ENCODE measurements around the gene TRPM6. TPM values are rescaled to one million over a fixed set of nuclear protein-coding genes. Genes with fewer than 3 reads are reported as not detected.

Gene TRPM6
- total RNA-seq, 2 experiments from 2014 or later, result not detected

DNA sequence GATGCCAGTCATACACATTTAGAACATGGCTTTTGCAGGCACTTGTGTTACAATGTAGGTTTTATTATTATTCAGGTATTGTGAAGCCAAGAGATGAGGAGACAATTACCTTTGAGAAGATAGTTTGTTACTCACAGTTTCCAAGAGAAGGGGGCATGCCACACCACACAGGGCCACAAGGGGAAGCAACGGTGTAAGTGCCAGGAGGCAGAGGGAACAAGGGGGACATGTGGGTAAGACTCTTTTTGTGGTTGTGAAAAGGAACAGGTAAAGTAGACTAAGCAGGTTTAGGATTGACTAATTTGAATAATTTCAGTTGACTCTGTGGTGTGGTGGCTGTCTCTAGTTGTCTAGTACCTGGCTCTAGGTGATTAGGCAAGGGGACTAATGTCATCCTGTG is 191.2 kb downstream of the TRPM6 start:
- Mint-ChIP-seq H3K4me1 (no peaks in the 10 kb centered on the region), H3K9me3 (no peaks in the 10 kb centered on the region), H3K36me3 (no peaks in the 10 kb centered on the region), H3K4me3 (no peak overlapping the region), H3K27me3 (peaks cover 6% of the 10 kb centered on the region), H3K27ac (no peak overlapping the region)
- POLR2A ChIA-PET, result no interaction called here
- DNase-seq (no peak), ATAC-seq (ENCODE audit: low read depth) (no peak)

GRCh38 chr9:74691058-74691457 is 196.7 kb downstream of the TRPM6 start:
- no peak for ATAC-seq (ENCODE audit: low read depth)
- Mint-ChIP-seq H3K36me3 (no peaks in the 10 kb centered on the region), H3K4me3 (no peak overlapping the region), H3K27me3 (peaks cover 2% of the 10 kb centered on the region), H3K9me3 (no peaks in the 10 kb centered on the region), H3K4me1 (no peaks in the 10 kb centered on the region), H3K27ac (no peak overlapping the region)
- POLR2A ChIA-PET, result no interaction called here
- no peak for DNase-seq

DNA sequence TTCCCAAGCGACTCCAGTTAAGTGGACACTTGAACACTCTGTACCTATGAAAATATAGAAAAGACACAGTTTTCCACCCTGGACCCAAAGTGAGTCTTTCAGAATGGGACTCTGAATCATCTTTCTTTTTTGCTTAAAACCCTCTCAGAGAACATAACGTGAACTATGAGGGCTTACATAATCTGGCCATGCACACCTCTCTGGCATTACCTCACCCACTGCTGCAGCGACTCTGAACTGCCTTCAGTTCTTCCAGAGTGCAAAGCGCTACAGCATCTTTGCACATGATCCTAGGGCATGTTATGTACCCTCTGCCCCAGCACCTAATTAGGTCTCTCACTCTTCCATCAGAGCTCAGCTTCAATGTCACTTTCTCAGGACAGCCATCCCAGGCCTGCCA is 204.4 kb downstream of the TRPM6 start:
- Mint-ChIP-seq H3K9me3 (no peaks in the 10 kb centered on the region), H3K27me3 (peaks cover 7% of the 10 kb centered on the region), H3K36me3 (no peaks in the 10 kb centered on the region), H3K4me3 (no peak overlapping the region), H3K4me1 (no peaks in the 10 kb centered on the region), H3K27ac (no peak overlapping the region)
- POLR2A ChIA-PET, result no interaction called here
- DNase-seq, result no peak
- no peak for ATAC-seq (ENCODE audit: low read depth)

GRCh38 chr9:74681906-74682305 is 205.8 kb downstream of the TRPM6 start:
- no peaks in the 10 kb centered on the region for H3K36me3 Mint-ChIP-seq
- H3K27ac Mint-ChIP-seq, result no peak overlapping the region
- POLR2A ChIA-PET, result no interaction called here
- ATAC-seq (ENCODE audit: low read depth) (no peak), DNase-seq (no peak)
- H3K27me3 Mint-ChIP-seq, result peaks cover 4% of the 10 kb centered on the region
- no peak overlapping the region for H3K4me3 Mint-ChIP-seq
- H3K9me3 Mint-ChIP-seq, result no peaks in the 10 kb centered on the region
- no peaks in the 10 kb centered on the region for H3K4me1 Mint-ChIP-seq

GRCh38 chr9:74674077-74674476 is 213.6 kb downstream of the TRPM6 start:
- no peaks in the 10 kb centered on the region for H3K36me3 Mint-ChIP-seq
- POLR2A ChIA-PET, result no interaction called here
- no peak overlapping the region for H3K4me3 Mint-ChIP-seq
- H3K4me1 Mint-ChIP-seq, result no peaks in the 10 kb centered on the region
- H3K27ac Mint-ChIP-seq, result no peak overlapping the region
- peaks cover 2% of the 10 kb centered on the region for H3K27me3 Mint-ChIP-seq
- no peaks in the 10 kb centered on the region for H3K9me3 Mint-ChIP-seq
- DNase-seq, result no peak
- ATAC-seq (ENCODE audit: low read depth), result no peak

Other genes starting within 250 kb of the TRPM6 start
- 10 to 100 TPM; 17.9 to 18.0 TPM for gene C9orf40, start 65.0 kb upstream of the TRPM6 start, total RNA-seq
- 10 to 100 TPM; 26.5 to 26.9 TPM for gene CARNMT1, start 140.4 kb upstream of the TRPM6 start, total RNA-seq
- 10 to 100 TPM; 45.0 to 46.2 TPM for gene NMRK1, start 200.2 kb upstream of the TRPM6 start, total RNA-seq
- 100 to 1,000 TPM in 1 of 2 experiments, 10 to 100 TPM in 1; 99.9 to 108 TPM for gene OSTF1, start 200.6 kb upstream of the TRPM6 start, total RNA-seq

All from activated naive CD8-positive, alpha-beta T cell treated with anti-CD3 and anti-CD28 coated beads, Interleukin-2, amount 10 ng/mL, durations not matched to agents 7 days and 5 days (primary cell).